BLaER1 (cell line): ENCODE results near the gene INSR.

Source experiments
- H3K27ac ChIP-seq: shearing (Covaris generic); formaldehyde crosslinking; 2 replicates; pipeline ENCODE4 v1.8.1; 2022
- H3K27me3 ChIP-seq: shearing (Covaris generic); formaldehyde crosslinking; 2 replicates; pipeline ENCODE4 v1.8.1; 2022
- H3K36me3 ChIP-seq: shearing (Covaris generic); formaldehyde crosslinking; 2 replicates; pipeline ENCODE4 v1.8.1; 2022
- H3K4me1 ChIP-seq: shearing (Covaris generic); formaldehyde crosslinking; 2 replicates; pipeline ENCODE4 v1.8.1; 2022
- H3K4me2 ChIP-seq: shearing (Covaris generic); formaldehyde crosslinking; 2 replicates; pipeline ENCODE4 v1.8.1; 2022
- H3K4me3 ChIP-seq: shearing (Covaris generic); formaldehyde crosslinking; 2 replicates; pipeline ENCODE4 v1.8.1; 2022
- H3K9ac ChIP-seq: shearing (Covaris generic); formaldehyde crosslinking; 2 replicates; pipeline ENCODE4 v1.8.1; 2022
- H3K9me3 ChIP-seq: shearing (Covaris generic); formaldehyde crosslinking; 2 replicates; pipeline ENCODE4 v1.8.1; 2022
- H4K20me1 ChIP-seq: shearing (Covaris generic); formaldehyde crosslinking; 2 replicates; pipeline ENCODE4 v1.8.1; 2022
- Cebpa-rat ChIP-seq: shearing (Covaris generic); IDR thresholded peaks from 2 replicates; pipeline ENCODE4 v1.8.1; 2022

Gene INSR

DNA sequence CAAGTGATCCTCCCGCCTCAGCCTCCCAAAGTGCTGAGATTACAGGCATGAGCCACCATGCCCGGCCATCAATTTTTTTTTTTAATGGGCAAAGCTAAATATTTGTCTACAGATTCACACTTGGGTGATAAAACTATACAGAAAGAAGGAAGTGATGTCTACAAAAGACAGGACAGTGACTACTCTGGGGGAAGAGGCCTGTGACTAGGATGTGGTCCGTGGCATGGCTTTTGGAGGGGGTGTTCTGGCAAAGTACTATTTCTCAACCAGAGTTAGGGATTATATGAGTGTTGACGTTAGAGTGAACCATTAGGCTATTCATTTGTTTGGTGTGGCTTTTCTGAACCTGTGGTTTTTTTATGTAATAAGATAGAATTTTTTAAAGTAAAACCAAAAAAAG is 42.7 kb downstream of the INSR start:
- no peak for TF ChIP-seq Cebpa-rat
- Histone ChIP-seq H3K36me3 (peaks cover 90% of the 10 kb centered on the region), H3K9ac (no peak overlapping the region), H3K4me1 (peaks cover 38% of the 10 kb centered on the region), H3K4me2 (peak overlapping the region; percentile 35), H3K9me3 (peaks cover 39% of the 10 kb centered on the region), H3K4me3 (no peak overlapping the region), H4K20me1 (peaks cover 93% of the 10 kb centered on the region), H3K27ac (no peak overlapping the region; the same call in 1 of the 2 replicates), H3K27me3 (no peaks in the 10 kb centered on the region)

DNA sequence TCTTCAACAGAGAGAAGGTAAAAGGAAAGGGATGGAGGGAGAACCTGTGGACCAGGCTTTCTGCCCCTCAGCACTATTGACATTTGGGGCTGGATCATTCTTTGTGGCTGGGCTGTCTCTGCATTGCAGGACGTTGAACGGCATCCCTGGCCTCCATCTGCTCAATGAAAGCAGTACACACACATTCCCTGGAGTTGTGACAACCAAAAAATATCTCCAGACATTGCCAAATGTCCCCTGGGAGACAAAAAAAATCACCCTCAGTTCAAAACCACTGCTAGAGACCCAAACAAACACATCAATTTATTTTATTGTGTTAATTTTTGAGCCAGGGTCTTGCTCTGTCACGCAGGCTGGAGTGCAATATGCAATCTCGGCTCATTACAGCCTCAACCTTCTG is 43.3 kb downstream of the INSR start:
- TF ChIP-seq Cebpa-rat: no peak
- Histone ChIP-seq H3K27ac (peak overlapping the region; percentile 16; the same call in 1 of the 2 replicates), H3K4me1 (peaks cover 38% of the 10 kb centered on the region), H3K27me3 (no peaks in the 10 kb centered on the region), H4K20me1 (peaks cover 93% of the 10 kb centered on the region), H3K9ac (no peak overlapping the region), H3K9me3 (peaks cover 45% of the 10 kb centered on the region), H3K4me2 (peak overlapping the region; percentile 35), H3K36me3 (peaks cover 91% of the 10 kb centered on the region), H3K4me3 (no peak overlapping the region)

DNA sequence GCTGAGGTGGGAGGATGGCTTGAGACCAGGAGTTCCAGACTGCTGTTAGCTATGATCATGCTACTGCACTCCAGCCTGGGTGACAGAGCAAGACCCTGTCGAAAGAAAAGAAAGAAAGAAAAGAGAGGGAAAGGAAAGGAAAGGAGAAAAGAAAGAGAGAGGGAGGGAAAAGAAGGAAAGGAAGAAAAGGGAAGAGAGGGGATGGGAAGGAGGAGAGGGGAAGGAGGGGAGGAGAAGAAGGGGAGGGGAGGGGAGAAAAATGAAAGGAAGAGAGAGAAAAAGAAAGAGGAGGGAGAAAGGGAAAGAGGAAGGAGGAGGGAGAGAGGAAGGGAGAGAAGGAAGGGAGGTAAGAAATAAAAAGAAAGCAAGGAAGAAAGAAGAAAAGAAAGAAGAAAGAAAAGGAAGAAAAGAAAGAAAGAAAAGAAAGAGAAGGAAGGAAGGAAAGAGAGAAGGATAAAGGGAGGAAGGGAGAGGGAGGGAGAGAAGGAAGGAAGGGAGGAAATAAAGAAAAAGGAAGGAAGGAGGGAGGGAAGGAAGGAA is 44.1 kb downstream of the INSR start:
- no peak overlapping the region for H3K27ac ChIP-seq
- H3K4me2 ChIP-seq: no peak overlapping the region
- no peak overlapping the region for H3K4me3 ChIP-seq
- peaks cover 93% of the 10 kb centered on the region for H4K20me1 ChIP-seq
- H3K36me3 ChIP-seq: peaks cover 92% of the 10 kb centered on the region
- H3K4me1 ChIP-seq: peaks cover 37% of the 10 kb centered on the region
- H3K9me3 ChIP-seq: peaks cover 48% of the 10 kb centered on the region
- no peaks in the 10 kb centered on the region for H3K27me3 ChIP-seq
- TF ChIP-seq Cebpa-rat: no peak
- H3K9ac ChIP-seq: no peak overlapping the region

DNA sequence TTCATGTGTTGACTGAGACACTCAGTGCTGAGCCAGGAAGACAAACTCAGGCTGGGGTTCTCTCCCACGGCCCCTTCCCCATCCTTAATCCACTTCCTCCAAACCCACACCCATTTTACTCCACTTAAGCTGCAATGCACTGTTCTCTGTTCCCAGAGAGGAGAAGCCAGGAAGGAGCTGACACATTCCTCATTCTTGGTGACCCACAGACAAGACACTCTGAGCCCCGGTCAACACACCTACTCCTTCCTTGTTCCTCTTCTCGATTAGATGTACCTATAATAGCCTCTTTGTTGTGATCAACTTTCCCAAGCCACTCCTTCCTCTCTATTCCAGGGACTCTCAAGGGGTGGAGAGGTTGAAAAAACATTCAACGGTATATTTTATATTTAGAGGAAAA is 47.1 kb downstream of the INSR start:
- no peak overlapping the region for H3K27ac ChIP-seq
- H3K4me3 ChIP-seq: no peak overlapping the region
- no peak overlapping the region for H3K9ac ChIP-seq
- no peak for TF ChIP-seq Cebpa-rat
- peaks cover 67% of the 10 kb centered on the region for H3K36me3 ChIP-seq
- peaks cover 93% of the 10 kb centered on the region for H4K20me1 ChIP-seq
- no peak overlapping the region for H3K4me2 ChIP-seq
- peaks cover 44% of the 10 kb centered on the region for H3K9me3 ChIP-seq
- H3K27me3 ChIP-seq: no peaks in the 10 kb centered on the region
- H3K4me1 ChIP-seq: peaks cover 49% of the 10 kb centered on the region

DNA sequence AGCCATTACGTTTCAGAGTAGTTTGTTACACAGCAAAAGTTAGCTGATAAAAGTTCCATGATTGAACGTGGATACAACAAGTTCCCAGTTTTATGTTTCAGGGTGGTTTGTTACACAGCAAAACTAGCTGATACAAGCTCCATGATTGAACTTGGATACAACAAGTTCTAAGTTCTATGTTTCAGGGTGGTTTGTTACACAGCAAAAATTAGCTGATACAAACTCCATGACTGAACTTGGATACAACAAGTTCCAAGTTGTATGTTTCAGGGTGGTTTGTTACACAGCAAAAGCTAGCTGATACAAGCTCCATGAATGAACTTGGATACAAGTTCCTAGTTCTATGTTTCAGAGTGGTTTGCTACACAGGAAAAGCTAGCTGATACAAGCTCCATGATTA is 47.6 kb downstream of the INSR start:
- no peak overlapping the region for H3K4me2 ChIP-seq
- H3K9ac ChIP-seq: no peak overlapping the region
- no peak overlapping the region for H3K4me3 ChIP-seq
- TF ChIP-seq Cebpa-rat: no peak
- H3K27ac ChIP-seq: no peak overlapping the region
- peaks cover 44% of the 10 kb centered on the region for H3K9me3 ChIP-seq
- H3K4me1 ChIP-seq: peaks cover 49% of the 10 kb centered on the region
- no peaks in the 10 kb centered on the region for H3K27me3 ChIP-seq
- peaks cover 93% of the 10 kb centered on the region for H4K20me1 ChIP-seq
- H3K36me3 ChIP-seq: peaks cover 67% of the 10 kb centered on the region

DNA sequence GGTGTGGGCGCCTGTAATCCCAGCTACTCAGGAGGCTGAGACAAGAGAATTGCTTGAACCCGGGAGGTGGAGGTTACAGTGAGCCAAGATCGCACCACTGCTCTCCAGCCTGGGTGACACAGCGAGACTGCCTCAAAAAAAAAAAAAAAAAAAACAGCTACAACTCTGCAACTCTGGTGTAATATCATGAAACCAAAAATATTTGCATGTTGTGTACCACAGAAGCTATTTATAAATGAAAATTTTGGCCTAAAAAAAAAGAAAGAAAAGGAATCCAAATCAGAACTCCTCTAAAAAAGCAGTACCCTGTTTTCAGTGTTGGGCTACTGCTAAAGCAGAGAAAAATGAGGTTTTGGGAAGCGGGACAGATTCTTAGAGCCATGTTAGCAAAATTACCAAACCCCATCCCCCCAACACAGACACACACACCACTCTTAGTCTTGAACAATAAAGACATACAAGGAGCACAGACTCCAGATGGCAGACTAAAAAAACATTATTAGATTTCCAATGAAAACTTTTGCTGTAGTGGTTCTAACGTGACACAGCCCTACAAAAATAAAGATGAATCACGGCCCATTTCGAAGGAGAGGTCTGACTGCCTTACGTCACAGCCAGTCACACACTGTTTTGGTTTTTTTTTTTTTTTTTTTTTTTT is 51.5 kb downstream of the INSR start:
- H4K20me1 ChIP-seq: peaks cover 93% of the 10 kb centered on the region
- H3K9me3 ChIP-seq: peaks cover 54% of the 10 kb centered on the region
- no peak overlapping the region for H3K9ac ChIP-seq
- H3K4me1 ChIP-seq: peaks cover 60% of the 10 kb centered on the region
- no peak overlapping the region for H3K4me3 ChIP-seq
- no peak for TF ChIP-seq Cebpa-rat
- H3K27ac ChIP-seq: peak overlapping the region; percentile 65
- H3K27me3 ChIP-seq: no peaks in the 10 kb centered on the region
- H3K36me3 ChIP-seq: peaks cover 61% of the 10 kb centered on the region
- H3K4me2 ChIP-seq: peak overlapping the region; percentile 39

DNA sequence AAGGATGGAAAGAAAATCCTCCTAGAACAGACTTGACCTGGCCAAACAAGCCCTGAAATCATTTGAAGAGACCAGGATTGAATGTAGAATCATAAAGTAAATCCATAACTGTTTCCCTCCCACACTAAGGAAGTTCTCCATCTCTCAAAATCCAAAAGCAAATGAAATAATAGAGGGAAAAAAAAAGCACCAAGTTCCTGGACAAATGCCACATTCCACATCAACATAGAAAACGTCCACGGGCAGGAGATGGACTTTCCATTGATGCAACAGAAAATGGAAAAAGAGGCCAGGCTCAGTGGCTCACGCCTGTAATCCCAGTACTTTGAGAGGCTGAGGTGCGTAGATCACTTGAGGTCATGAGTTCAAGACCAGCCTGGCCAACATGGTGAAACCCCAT is 56.2 kb downstream of the INSR start:
- Histone ChIP-seq H3K4me1 (peaks cover 64% of the 10 kb centered on the region), H3K27ac (no peak overlapping the region), H4K20me1 (peaks cover 93% of the 10 kb centered on the region), H3K9me3 (peaks cover 32% of the 10 kb centered on the region), H3K36me3 (peaks cover 65% of the 10 kb centered on the region), H3K9ac (no peak overlapping the region), H3K4me3 (no peak overlapping the region), H3K4me2 (no peak overlapping the region), H3K27me3 (no peaks in the 10 kb centered on the region)
- no peak for TF ChIP-seq Cebpa-rat

DNA sequence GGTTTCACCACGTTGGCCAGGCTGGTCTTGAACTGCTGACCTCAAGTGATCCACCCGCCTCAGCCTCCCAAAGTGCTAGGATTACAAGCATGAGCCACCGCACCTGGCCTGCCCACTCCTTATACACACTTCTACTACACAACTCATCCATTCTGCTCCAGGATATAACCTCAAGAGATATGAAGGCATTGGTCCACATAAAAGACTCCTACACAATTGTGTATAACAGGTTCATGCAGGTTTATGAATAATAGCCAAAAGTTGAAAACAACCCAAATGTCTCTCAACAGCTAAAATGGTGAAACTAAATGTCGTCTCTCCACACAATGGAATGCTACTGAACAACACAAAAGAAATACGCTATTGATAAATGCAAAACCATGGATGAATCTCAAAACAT is 58.1 kb downstream of the INSR start:
- no peak overlapping the region for H3K4me2 ChIP-seq
- no peak for TF ChIP-seq Cebpa-rat
- H4K20me1 ChIP-seq: peaks cover 93% of the 10 kb centered on the region

DNA sequence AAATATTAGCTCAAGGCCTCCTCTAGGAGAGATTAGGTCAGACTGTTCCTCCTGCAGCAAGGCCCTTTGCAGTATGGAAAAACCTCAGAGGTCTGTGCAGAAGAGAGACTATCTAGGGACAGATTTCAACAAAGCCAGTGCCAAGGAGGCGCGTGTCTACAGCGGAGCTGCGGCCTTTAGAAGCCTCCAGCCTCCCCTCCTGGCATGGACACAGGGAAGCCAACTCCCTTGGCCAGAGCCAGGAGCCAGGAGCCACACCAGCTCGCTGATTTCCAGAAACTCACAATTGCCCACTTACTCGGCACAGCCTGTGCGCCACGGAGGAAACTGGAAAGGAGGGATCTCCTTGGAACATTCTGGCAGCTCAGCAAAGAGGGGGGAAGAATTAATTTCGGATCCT is 63.4 kb downstream of the INSR start:
- no peaks in the 10 kb centered on the region for H3K27me3 ChIP-seq
- no peak overlapping the region for H3K4me2 ChIP-seq
- H3K4me3 ChIP-seq: no peak overlapping the region
- no peaks in the 10 kb centered on the region for H3K9me3 ChIP-seq
- H4K20me1 ChIP-seq: peaks cover 100% of the 10 kb centered on the region
- H3K4me1 ChIP-seq: peaks cover 57% of the 10 kb centered on the region
- H3K36me3 ChIP-seq: peaks cover 60% of the 10 kb centered on the region
- H3K27ac ChIP-seq: no peak overlapping the region
- no peak for TF ChIP-seq Cebpa-rat
- no peak overlapping the region for H3K9ac ChIP-seq

More for the DNA sequence above, 58.1 kb downstream of the INSR start:
- Histone ChIP-seq H3K36me3 (peaks cover 65% of the 10 kb centered on the region), H3K27me3 (no peaks in the 10 kb centered on the region), H3K27ac (no peak overlapping the region), H3K4me3 (no peak overlapping the region), H3K4me1 (peaks cover 45% of the 10 kb centered on the region), H3K9ac (no peak overlapping the region), H3K9me3 (peaks cover 29% of the 10 kb centered on the region)

DNA sequence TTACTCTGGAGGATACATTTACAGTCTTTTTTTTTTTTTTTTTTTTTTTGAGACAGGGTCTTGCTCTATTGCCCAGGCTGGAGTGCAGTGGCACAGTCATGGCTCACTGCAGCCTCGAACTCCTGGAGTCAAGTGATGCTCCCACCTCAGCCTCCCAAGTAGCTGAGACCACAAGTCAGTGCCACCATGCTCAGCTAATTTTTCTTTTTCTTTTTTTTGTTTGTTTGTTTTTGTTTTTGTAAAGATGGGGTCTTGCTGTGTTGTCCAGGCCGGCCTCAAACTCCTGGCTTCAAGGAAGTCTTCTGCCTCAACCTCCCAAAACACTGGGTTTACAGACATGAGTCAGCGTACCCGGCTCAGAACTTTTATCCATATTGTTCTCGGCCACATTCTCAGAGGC is 64.5 kb downstream of the INSR start:
- Histone ChIP-seq H3K9ac (no peak overlapping the region), H4K20me1 (peaks cover 100% of the 10 kb centered on the region)
- TF ChIP-seq Cebpa-rat: no peak

More for the DNA sequence above, 64.5 kb downstream of the INSR start:
- Histone ChIP-seq H3K4me3 (no peak overlapping the region), H3K36me3 (peaks cover 50% of the 10 kb centered on the region), H3K27me3 (no peaks in the 10 kb centered on the region), H3K4me2 (no peak overlapping the region), H3K27ac (no peak overlapping the region), H3K9me3 (no peaks in the 10 kb centered on the region), H3K4me1 (peaks cover 61% of the 10 kb centered on the region)
